HG02642 (cell line): Measurements from ENCODE around the gene GRIK5.

ENCODE experiments used
- ATAC-seq: cut with Tn5 transposase; IDR thresholded peaks from one replicate; pipeline ENCODE4 v1.9.1; 2021; ENCODE audit warnings: mild to moderate bottlenecking; ENCODE audit not compliant: unreplicated experiment, poor library complexity

GRIK5 gene

DNA sequence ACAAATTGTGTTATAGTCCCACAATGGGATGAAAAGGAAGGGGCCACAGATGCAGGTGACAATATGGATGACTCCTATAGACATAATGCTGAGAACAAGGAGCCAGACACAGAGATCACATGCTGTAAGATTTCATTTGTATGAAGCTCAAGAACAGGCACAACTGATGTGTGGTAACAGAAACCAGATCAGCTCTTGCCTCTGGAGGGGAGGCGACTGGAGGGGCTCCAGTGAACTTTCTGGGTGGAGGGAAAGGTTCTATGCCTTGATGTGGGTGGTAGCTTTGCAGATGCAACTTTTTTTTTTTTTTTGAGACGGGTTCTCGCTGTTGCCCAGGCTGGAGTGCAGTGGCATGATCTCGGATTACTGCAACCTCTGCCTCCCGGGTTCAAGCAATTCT is 104.9 kb downstream of the GRIK5 start:
- ATAC-seq = no peak

DNA sequence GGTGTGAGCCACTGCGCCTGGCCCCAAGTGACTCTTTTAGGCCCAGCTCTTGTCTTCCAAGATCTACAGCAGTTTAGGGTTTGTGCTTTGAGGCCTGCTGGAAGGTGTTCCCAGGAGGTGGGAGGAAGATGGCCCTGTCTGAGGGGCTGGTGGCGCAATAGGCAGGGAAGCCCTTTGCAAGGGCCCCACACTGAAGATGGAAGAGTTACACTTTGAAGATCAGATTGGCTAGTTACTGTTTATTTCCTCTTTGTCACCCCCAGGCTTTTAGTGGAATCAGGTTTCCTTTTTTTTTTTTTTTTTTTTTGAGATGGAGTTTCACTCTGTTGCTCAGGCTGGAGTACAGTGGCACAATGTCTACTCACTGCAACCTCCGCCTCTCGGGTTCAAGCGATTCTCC is 109.0 kb downstream of the GRIK5 start:
- ATAC-seq = no peak

DNA sequence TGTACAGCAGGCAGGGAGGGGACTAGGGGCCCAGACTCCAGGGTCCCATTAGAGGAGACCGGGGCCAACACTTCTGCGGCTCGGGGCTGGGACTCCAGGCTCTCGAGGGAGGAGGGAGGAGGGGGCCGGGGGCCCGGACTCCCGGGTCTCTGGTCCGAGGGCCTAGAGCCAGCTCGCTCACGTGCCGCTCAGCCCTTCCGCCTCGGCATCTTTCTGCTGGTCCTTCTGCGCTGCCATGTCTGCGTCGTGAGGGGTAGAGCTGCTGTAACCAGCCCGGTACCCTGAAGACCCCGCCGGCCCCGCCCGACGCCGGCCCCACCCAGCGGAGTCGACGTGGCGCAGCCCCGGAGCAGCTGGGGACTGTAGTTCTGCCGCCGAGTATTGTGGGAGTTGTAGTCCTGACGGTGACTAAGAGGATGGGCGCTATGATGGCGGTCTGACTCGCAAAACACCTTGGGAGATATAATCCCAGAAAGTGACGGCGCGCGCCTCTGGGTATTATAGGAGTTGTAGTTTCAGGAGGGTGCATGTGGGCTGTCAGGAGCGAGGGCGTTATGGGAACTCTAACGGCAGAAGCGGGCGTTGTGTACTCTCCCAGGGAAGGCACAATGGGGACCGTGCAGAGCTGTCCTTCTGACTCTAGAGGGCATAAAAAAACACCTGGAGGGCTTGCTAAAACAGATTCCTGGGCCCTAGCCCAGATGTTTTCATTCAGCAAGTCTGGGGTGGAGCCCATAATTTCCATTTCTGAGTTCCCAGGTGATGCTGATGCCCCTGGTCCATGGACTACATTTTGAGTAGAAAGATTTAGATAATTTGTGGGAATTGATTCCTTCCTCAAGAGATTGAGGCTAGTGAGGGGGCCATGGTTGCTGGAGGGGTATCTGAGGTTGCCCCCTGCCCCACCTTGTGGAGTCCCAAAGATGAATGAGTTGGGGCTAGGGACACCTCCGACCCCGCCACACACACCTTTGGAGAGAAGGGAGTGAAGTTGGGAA is 110.7 kb downstream of the GRIK5 start, which contains the start of gene RABAC1:
Gene RABAC1 (minus strand): TSS at position 266 of the 998 bp plus-strand sequence. CDS start 29 bp downstream, at position 237.
- ATAC-seq = peak; percentile 89

DNA sequence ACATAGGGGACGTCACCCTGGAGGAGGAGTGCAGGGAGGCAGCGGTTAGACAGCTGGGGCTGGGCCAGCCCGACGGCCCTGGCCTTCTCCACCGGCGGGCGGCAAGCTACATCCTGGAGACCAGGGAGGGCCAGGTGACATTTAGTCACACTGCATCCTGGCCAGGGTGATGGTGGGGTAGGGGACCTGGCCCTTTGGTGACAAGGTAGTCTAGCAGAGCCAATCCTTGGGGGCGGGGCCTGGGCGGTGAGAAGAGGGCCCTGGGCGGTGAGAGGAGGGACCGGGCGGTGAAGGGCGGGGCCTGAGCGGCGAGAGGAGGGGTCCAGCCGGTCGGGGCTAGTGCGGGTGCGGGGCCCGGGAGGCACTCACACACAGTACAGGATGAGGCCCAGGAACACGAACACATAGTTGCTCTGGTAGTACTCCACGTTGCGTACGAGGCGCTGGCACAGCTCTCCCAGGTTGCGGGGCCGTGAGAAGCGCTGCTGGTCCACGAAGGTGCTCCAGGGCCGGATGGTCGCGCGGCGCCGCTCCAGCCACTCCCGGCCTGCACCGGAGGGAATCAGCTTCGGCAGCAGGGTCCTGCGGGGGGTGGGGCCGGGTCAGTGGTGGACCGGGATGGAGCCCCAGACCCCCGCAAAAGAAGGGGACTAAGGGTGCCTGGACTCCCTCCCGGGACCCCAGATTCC is 111.5 kb downstream of the GRIK5 start:
- peak; percentile 56 for ATAC-seq

DNA sequence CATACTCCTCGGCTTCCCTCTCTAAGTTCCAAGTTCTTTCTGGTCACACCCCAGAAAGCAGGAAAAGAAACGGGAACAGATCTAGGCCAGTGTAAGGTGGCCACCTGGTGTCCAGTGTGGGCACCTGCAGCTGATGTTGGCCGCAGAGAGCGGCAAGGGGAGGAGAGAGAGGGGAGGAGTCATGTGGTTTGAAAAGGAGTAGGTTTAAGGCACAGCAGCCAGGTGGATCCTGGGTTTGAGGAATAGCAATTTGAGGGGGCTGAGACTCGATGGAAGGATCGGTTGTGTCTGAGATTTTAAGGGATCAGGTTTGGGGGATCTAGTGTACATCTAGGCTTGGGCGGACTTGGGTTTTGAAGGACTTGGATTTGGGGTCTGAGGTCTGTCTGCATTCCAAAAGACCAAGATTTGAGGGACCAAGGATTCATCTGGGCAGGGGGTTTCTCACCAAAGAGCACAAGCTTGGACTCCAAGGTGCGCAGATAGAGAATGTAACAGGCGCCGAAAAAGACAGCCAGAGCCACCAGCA is 112.1 kb downstream of the GRIK5 start:
- no peak for ATAC-seq

- no peak for ATAC-seq
Measured at GRCh38 chr19:41957161-41957837, 112.7 kb downstream of the GRIK5 start.

- no peak for ATAC-seq
Measured at GRCh38 chr19:41956621-41957020, 113.4 kb downstream of the GRIK5 start.

GRCh38 chr19:41955521-41955920 is 114.5 kb downstream of the GRIK5 start:
- ATAC-seq = no peak

- peak; percentile 58 for ATAC-seq
Measured at GRCh38 chr19:41951686-41952172, 118.3 kb downstream of the GRIK5 start.
